Measurements from ENCODE around the gene SLC4A9.

SLC4A9 gene

GRCh38 chr5:140362875-140363630 is 3.1 kb downstream of the SLC4A9 start:
- DNase-seq (ENCODE audit: low read depth in 3 of 3), result peak; percentile 58 to 84 (median 77)

- no peak for DNase-seq (ENCODE audit: low read depth in 3 of 3)
Observed at GRCh38 chr5:140363631-140364471, 3.9 kb downstream of the SLC4A9 start.

GRCh38 chr5:140364472-140364765 is 4.4 kb downstream of the SLC4A9 start:
- no peak for DNase-seq (ENCODE audit: low read depth in 3 of 3)

- no peak for DNase-seq (ENCODE audit: low read depth in 3 of 3)
Observed at GRCh38 chr5:140365282-140365681, 5.3 kb downstream of the SLC4A9 start.

GRCh38 chr5:140365941-140366340 is 5.9 kb downstream of the SLC4A9 start:
- DNase-seq (ENCODE audit: low read depth in 3 of 3), result no peak

GRCh38 chr5:140366589-140367255 is 6.7 kb downstream of the SLC4A9 start:
- no peak for DNase-seq (ENCODE audit: low read depth in 3 of 3)

- DNase-seq (ENCODE audit: low read depth in 3 of 3), result no peak
Observed at GRCh38 chr5:140367256-140368013, 7.4 kb downstream of the SLC4A9 start.

GRCh38 chr5:140371356-140372151 is 11.6 kb downstream of the SLC4A9 start:
- no peak for DNase-seq (ENCODE audit: low read depth in 3 of 3)

GRCh38 chr5:140372971-140373487 is 13.0 kb downstream of the SLC4A9 start:
- DNase-seq (ENCODE audit: low read depth in 3 of 3), result peak in 1 of 3 experiments; percentile 34

GRCh38 chr5:140381351-140381750 is 21.4 kb downstream of the SLC4A9 start:
- no peak for DNase-seq (ENCODE audit: low read depth in 3 of 3)

- DNase-seq (ENCODE audit: low read depth in 3 of 3), result no peak
Observed at GRCh38 chr5:140381972-140382371, 22.0 kb downstream of the SLC4A9 start.

GRCh38 chr5:140382866-140383265 is 22.9 kb downstream of the SLC4A9 start:
- no peak for DNase-seq (ENCODE audit: low read depth in 3 of 3)

GRCh38 chr5:140383300-140383699 is 23.3 kb downstream of the SLC4A9 start:
- no peak for DNase-seq (ENCODE audit: low read depth in 3 of 3)

GRCh38 chr5:140388052-140388451 is 28.1 kb downstream of the SLC4A9 start:
- DNase-seq (ENCODE audit: low read depth in 3 of 3), result no peak

- DNase-seq (ENCODE audit: low read depth in 3 of 3), result no peak
Observed at GRCh38 chr5:140391312-140391711, 31.3 kb downstream of the SLC4A9 start.

- no peak for DNase-seq (ENCODE audit: low read depth in 3 of 3)
Observed at GRCh38 chr5:140391732-140392131, 31.7 kb downstream of the SLC4A9 start.

- DNase-seq (ENCODE audit: low read depth in 3 of 3), result no peak
Observed at GRCh38 chr5:140393738-140394137, 33.7 kb downstream of the SLC4A9 start.

- no peak for DNase-seq (ENCODE audit: low read depth in 3 of 3)
Observed at GRCh38 chr5:140398379-140398811, 38.4 kb downstream of the SLC4A9 start.

GRCh38 chr5:140399979-140400729 is 40.2 kb downstream of the SLC4A9 start:
- DNase-seq (ENCODE audit: low read depth in 3 of 3), result no peak
